Measurements from ENCODE around the gene HIP1.

HIP1 gene

GRCh38 chr7:75650062-75650461, 88.7 kb downstream of the HIP1 start:
- ChIA-PET CTCF (interaction anchor here (1.8 kb wide), 1 partner anchor 15 kb away, joined by 4 read pairs; no protein-coding TSS in a partner anchor), POLR2A (no interaction called here)
- TF ChIP-seq, protein P1, sequence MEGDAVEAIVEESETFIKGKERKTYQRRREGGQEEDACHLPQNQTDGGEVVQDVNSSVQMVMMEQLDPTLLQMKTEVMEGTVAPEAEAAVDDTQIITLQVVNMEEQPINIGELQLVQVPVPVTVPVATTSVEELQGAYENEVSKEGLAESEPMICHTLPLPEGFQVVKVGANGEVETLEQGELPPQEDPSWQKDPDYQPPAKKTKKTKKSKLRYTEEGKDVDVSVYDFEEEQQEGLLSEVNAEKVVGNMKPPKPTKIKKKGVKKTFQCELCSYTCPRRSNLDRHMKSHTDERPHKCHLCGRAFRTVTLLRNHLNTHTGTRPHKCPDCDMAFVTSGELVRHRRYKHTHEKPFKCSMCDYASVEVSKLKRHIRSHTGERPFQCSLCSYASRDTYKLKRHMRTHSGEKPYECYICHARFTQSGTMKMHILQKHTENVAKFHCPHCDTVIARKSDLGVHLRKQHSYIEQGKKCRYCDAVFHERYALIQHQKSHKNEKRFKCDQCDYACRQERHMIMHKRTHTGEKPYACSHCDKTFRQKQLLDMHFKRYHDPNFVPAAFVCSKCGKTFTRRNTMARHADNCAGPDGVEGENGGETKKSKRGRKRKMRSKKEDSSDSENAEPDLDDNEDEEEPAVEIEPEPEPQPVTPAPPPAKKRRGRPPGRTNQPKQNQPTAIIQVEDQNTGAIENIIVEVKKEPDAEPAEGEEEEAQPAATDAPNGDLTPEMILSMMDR (IDR thresholded peaks at IDR 0.05; ENCODE audit: control extremely low read depth, extremely low read depth, low read depth, missing control alignments) = no peak
- no peak for DNase-seq (ENCODE audit: extremely low spot score)

GRCh38 chr7:75649462-75649861, 89.3 kb downstream of the HIP1 start:
- POLR2A ChIA-PET = no interaction called here
- CTCF ChIA-PET = no interaction called here
- no peak for DNase-seq (ENCODE audit: extremely low spot score)
- TF ChIP-seq, protein P1 (IDR thresholded peaks at IDR 0.05; ENCODE audit: control extremely low read depth, extremely low read depth, low read depth, missing control alignments) = no peak

GRCh38 chr7:75647709-75648438, 90.9 kb downstream of the HIP1 start:
- ChIA-PET POLR2A (interaction anchor here (0.7 kb wide), 1 partner anchor 15 kb away, joined by 9 read pairs; no protein-coding TSS in a partner anchor), CTCF (no interaction called here)
- DNase-seq (ENCODE audit: extremely low spot score) = no peak
- TF ChIP-seq, protein P1 (IDR thresholded peaks at IDR 0.05; ENCODE audit: control extremely low read depth, extremely low read depth, low read depth, missing control alignments) = no peak

- ChIA-PET CTCF (no interaction called here), POLR2A (no interaction called here)
- TF ChIP-seq, protein P1 (IDR thresholded peaks at IDR 0.05; ENCODE audit: control extremely low read depth, extremely low read depth, low read depth, missing control alignments) = no peak
- no peak for DNase-seq (ENCODE audit: extremely low spot score)
Observed at GRCh38 chr7:75646571-75647102, 92.1 kb downstream of the HIP1 start.

DNA sequence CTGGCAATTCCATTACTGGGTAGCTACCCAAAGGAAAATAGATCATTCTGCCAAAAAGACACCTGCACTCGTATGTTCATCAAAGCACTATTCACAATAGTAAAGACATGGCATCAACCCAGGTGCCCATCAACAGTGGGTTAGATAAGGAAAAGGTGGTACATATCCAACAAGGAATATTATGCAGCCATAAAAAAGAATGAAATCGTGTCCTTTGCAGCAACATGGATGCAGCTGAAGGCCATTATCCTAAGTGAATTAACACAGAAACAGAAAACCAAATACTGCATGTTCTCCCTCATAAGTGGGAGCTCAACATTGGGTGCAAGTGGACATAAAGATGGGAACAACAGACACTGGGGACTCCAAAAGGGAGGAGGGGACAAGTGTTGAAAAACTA, 93.2 kb downstream of the HIP1 start:
- ChIA-PET CTCF (interaction anchor here (1.0 to 1.3 kb wide), 2 partner anchors 10 to 11 kb away, joined by 3 read pairs; no protein-coding TSS in a partner anchor), POLR2A (no interaction called here)
- TF ChIP-seq, protein P1 (IDR thresholded peaks at IDR 0.05; ENCODE audit: control extremely low read depth, extremely low read depth, low read depth, missing control alignments) = no peak
- DNase-seq (ENCODE audit: extremely low spot score) = no peak

GRCh38 chr7:75644589-75644988, 94.2 kb downstream of the HIP1 start:
- TF ChIP-seq, protein P1 (IDR thresholded peaks at IDR 0.05; ENCODE audit: control extremely low read depth, extremely low read depth, low read depth, missing control alignments) = no peak
- ChIA-PET POLR2A (no interaction called here), CTCF (no interaction called here)
- DNase-seq (ENCODE audit: extremely low spot score) = no peak
